ENCODE data around the gene TUBGCP3.

TUBGCP3 gene

DNA sequence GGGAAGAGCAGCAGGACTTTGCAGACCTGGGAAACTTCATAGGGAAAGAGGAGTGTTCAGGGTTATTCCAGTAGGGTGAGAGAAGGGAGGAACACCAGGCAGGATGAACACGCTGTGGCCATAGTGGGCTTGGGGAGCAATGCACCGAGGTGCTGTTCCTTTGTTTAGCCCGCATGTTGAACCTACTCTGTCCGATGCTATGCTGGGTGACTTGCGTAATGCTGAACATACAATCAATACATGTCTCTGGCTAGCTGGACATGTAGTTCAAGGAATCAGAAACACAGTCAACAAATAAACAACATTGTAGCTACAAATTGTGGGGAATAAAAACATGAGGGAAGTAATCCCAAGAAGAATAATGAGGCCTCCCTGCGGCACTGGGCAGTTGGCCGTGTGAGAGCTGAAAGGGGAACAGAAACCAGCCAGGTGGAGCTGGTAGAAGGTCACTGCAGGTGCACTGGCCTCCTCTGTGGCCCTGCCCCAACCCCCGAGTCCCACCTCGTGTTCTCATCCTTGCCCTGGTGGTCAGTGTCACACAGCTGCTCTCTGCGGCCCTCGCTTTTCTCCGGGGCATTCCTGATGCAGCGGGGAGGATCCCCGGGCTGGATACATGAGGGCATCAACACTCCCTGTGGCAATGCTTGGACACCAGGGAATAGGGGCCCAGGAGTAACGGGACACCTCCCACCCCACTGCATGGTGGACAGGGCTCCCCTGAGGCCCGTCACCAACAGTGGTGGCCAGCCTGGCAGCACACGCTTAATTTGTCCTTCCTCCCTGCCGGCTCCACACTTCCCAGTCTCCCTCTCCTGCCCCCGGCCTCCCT lies 36.9 kb upstream of the TUBGCP3 start:
- Histone ChIP-seq H3K4me3 (ENCODE audit: low read length) (no peak overlapping the region), H3K9me3 (ENCODE audit: low read length) (no peaks in the 10 kb centered on the region), H3K27me3 (ENCODE audit: insufficient read depth, low read length) (peaks cover 3% of the 10 kb centered on the region), H3K36me3 (ENCODE audit: insufficient read depth, low read length) (no peaks in the 10 kb centered on the region), H2AFZ (ENCODE audit: low read depth, low read length) (no peak overlapping the region), H3K4me1 (ENCODE audit: insufficient read depth, low read length) (no peaks in the 10 kb centered on the region)

DNA sequence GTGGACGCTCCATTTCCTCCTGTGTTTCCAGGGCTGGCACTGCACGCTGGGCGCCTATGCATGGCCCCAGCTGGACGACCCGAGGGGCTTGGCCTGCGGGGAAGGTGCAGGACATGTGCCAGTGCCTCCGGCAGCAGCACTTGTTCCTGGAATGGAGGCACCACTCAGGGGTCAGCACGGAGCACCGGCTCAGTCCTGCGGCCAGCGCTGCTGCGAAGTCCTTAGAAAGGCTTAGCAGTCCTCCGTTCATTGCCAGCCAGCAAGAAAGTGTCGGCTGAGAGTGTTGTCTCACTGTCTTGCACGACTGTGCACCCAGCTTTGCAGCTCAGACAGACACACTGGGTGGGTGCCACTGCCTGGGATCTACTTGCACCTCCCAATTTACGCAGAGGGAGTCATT lies 36.1 kb upstream of the TUBGCP3 start:
- no peak overlapping the region for H3K4me3 ChIP-seq (ENCODE audit: low read length)
- peaks cover 2% of the 10 kb centered on the region for H3K27me3 ChIP-seq (ENCODE audit: insufficient read depth, low read length)
- no peaks in the 10 kb centered on the region for H3K36me3 ChIP-seq (ENCODE audit: insufficient read depth, low read length)

DNA sequence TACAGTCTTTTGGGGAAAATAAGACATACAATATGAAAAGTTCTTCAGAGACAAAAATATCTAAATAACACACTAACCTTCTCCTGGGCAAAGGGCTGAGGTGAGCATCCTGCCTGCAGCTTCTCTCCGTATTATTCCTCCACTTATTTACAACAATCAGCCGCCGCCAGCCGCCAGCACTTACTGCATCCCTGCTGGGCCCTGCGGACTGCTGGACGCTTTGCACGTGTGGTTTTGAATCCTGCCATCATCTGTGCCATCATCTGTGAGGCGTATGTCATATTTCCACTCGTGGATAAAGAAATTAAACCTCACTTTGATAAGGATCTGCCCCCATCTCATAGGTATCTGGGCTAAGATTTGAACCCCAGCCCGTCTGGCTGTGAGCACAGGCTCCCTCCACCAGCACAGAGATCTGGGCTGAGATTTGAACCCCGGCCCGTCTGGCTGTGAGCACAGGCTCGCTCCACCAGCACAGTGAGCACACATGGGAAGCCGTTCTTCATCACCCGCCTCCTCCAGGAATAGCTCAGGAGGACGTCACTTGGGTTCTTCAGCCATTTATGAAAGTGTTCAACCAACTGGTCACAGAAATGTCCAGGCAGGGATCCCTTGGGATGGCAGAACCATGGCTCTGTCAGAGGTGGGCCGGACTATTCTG lies 35.2 kb upstream of the TUBGCP3 start:
- Histone ChIP-seq H2AFZ (ENCODE audit: low read depth, low read length) (no peak overlapping the region), H3K9me3 (ENCODE audit: low read length) (no peaks in the 10 kb centered on the region), H3K36me3 (ENCODE audit: insufficient read depth, low read length) (no peaks in the 10 kb centered on the region), H3K27me3 (ENCODE audit: insufficient read depth, low read length) (peaks cover 2% of the 10 kb centered on the region), H3K4me3 (ENCODE audit: low read length) (no peak overlapping the region), H3K4me1 (ENCODE audit: insufficient read depth, low read length) (no peaks in the 10 kb centered on the region)

More for the DNA sequence above, 36.1 kb upstream of the TUBGCP3 start:
- no peak overlapping the region for H2AFZ ChIP-seq (ENCODE audit: low read depth, low read length)
- no peaks in the 10 kb centered on the region for H3K4me1 ChIP-seq (ENCODE audit: insufficient read depth, low read length)
- no peaks in the 10 kb centered on the region for H3K9me3 ChIP-seq (ENCODE audit: low read length)

DNA sequence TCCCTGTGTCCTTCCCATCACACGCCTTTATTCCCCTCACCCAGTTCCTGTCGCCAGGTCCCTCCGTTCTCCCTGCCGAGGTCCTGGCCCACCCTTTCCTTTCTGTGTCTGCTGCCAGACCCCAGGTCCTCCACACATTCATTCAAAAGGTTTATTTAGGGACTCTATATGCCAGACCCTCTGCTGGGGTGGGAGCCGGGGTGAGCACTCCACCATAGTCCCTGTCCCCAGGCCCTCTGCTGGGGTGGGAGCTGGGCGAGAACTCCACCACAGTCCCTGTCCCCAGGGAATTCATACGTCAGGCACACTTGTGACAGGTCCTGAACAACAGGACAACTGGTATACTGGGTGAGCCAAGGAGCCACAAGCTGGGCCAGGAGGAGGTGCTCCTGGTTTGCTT lies 34.4 kb upstream of the TUBGCP3 start:
- no peaks in the 10 kb centered on the region for H3K36me3 ChIP-seq (ENCODE audit: insufficient read depth, low read length)
- no peaks in the 10 kb centered on the region for H3K4me1 ChIP-seq (ENCODE audit: insufficient read depth, low read length)
- no peak overlapping the region for H2AFZ ChIP-seq (ENCODE audit: low read depth, low read length)
- peaks cover 2% of the 10 kb centered on the region for H3K27me3 ChIP-seq (ENCODE audit: insufficient read depth, low read length)
- no peak overlapping the region for H3K4me3 ChIP-seq (ENCODE audit: low read length)
- no peaks in the 10 kb centered on the region for H3K9me3 ChIP-seq (ENCODE audit: low read length)

GRCh38 chr13:112619730-112620631 lies 32.0 kb upstream of the TUBGCP3 start:
- peaks cover 2% of the 10 kb centered on the region for H3K27me3 ChIP-seq (ENCODE audit: insufficient read depth, low read length)
- H3K4me3 ChIP-seq (ENCODE audit: low read length): peak overlapping the region; percentile 37
- peak overlapping the region; percentile 16 for H2AFZ ChIP-seq (ENCODE audit: low read depth, low read length)
- H3K9me3 ChIP-seq (ENCODE audit: low read length): no peaks in the 10 kb centered on the region
- H3K36me3 ChIP-seq (ENCODE audit: insufficient read depth, low read length): no peaks in the 10 kb centered on the region
- no peaks in the 10 kb centered on the region for H3K4me1 ChIP-seq (ENCODE audit: insufficient read depth, low read length)

GRCh38 chr13:112618501-112618900 lies 30.5 kb upstream of the TUBGCP3 start:
- no peaks in the 10 kb centered on the region for H3K4me1 ChIP-seq (ENCODE audit: insufficient read depth, low read length)
- no peaks in the 10 kb centered on the region for H3K9me3 ChIP-seq (ENCODE audit: low read length)
- peaks cover 4% of the 10 kb centered on the region for H3K27me3 ChIP-seq (ENCODE audit: insufficient read depth, low read length)
- no peak overlapping the region for H2AFZ ChIP-seq (ENCODE audit: low read depth, low read length)
- no peaks in the 10 kb centered on the region for H3K36me3 ChIP-seq (ENCODE audit: insufficient read depth, low read length)
- no peak overlapping the region for H3K4me3 ChIP-seq (ENCODE audit: low read length)

DNA sequence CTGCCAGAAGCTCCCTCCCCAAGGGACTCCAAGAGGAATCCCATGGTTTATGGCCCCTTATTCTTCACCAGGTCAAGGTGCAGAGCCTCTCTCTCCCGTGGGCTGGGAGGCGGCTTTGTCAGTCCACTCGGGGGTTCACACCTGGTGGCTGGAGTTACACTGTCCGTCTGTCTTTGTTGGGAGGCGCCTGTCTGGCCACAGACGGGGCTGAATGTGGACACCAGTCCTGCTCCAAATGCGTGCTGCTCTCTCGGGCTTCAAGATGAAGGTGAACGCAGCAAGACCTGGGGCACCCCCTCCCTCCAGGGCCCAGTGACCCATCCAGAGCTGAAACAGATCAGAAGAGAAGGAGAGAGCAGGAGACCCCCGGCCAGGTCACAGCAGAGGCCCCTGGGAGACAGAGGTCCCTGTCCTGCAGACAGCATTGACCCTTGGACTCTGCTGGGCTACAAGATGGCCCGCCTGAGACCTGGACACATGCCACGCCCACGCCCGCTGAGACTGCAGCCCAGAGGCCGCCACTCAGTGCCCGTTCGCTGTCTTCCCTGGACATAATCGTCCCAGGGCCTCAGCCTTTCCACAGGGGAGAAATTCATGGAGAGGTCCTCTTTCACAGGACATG lies 29.9 kb upstream of the TUBGCP3 start:
- H3K9me3 ChIP-seq (ENCODE audit: low read length): no peaks in the 10 kb centered on the region
- no peaks in the 10 kb centered on the region for H3K36me3 ChIP-seq (ENCODE audit: insufficient read depth, low read length)
- no peak overlapping the region for H3K4me3 ChIP-seq (ENCODE audit: low read length)
- H3K27me3 ChIP-seq (ENCODE audit: insufficient read depth, low read length): peaks cover 4% of the 10 kb centered on the region
- no peaks in the 10 kb centered on the region for H3K4me1 ChIP-seq (ENCODE audit: insufficient read depth, low read length)
- H2AFZ ChIP-seq (ENCODE audit: low read depth, low read length): no peak overlapping the region

DNA sequence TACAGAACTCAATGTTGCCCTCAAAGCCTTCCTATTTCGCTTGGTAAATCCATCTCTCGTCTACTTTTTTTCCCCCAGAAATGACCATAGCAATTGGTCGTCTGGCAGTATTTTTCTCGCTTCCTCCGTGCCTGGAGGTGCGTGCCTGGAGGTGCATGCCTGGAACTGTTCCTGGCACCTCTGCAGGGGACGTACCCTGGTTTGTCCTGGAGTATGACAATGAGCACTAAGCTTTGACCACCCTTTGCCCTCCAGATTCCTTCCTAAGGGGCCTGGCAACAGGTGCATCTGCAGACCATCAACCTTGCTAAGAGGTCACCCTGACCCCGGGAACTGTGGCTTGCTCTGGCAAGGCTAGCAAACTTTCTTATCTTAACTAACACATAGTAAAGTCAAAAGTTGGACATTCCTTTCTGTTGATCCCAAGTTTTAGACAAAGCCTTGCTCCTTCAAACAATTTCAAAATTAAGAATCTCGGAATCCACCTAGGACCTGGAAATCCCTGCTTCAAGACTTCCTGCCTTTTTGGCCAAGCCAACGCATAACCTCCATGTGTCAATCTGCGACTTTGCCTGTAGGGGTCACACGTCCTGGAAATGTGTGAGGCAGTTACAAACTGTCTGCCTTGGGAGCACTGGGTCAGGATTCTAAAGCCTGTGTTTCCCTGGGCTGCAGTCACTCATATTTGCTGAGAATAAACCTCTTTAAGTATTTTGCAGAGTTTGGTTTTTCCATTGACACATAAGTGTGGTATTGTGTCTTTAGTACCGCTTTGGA lies 28.8 kb upstream of the TUBGCP3 start:
- no peak overlapping the region for H2AFZ ChIP-seq (ENCODE audit: low read depth, low read length)
- H3K27me3 ChIP-seq (ENCODE audit: insufficient read depth, low read length): peaks cover 2% of the 10 kb centered on the region

GRCh38 chr13:112615391-112615790 lies 27.4 kb upstream of the TUBGCP3 start:
- H3K9me3 ChIP-seq (ENCODE audit: low read length): no peaks in the 10 kb centered on the region
- no peaks in the 10 kb centered on the region for H3K4me1 ChIP-seq (ENCODE audit: insufficient read depth, low read length)
- H3K4me3 ChIP-seq (ENCODE audit: low read length): no peak overlapping the region
- no peaks in the 10 kb centered on the region for H3K36me3 ChIP-seq (ENCODE audit: insufficient read depth, low read length)
- H3K27me3 ChIP-seq (ENCODE audit: insufficient read depth, low read length): peaks cover 2% of the 10 kb centered on the region
- no peak overlapping the region for H2AFZ ChIP-seq (ENCODE audit: low read depth, low read length)

More for the DNA sequence above, 28.8 kb upstream of the TUBGCP3 start:
- Histone ChIP-seq H3K4me1 (ENCODE audit: insufficient read depth, low read length) (no peaks in the 10 kb centered on the region), H3K36me3 (ENCODE audit: insufficient read depth, low read length) (no peaks in the 10 kb centered on the region), H3K4me3 (ENCODE audit: low read length) (no peak overlapping the region), H3K9me3 (ENCODE audit: low read length) (no peaks in the 10 kb centered on the region)

- Histone ChIP-seq H3K4me1 (ENCODE audit: insufficient read depth, low read length) (no peaks in the 10 kb centered on the region), H3K36me3 (ENCODE audit: insufficient read depth, low read length) (no peaks in the 10 kb centered on the region), H3K9me3 (ENCODE audit: low read length) (no peaks in the 10 kb centered on the region), H3K4me3 (ENCODE audit: low read length) (no peak overlapping the region), H3K27me3 (ENCODE audit: insufficient read depth, low read length) (peaks cover 2% of the 10 kb centered on the region), H2AFZ (ENCODE audit: low read depth, low read length) (no peak overlapping the region)
Observed at GRCh38 chr13:112614835-112615234, 26.9 kb upstream of the TUBGCP3 start.

- no peak overlapping the region for H3K4me3 ChIP-seq (ENCODE audit: low read length)
- no peak overlapping the region for H2AFZ ChIP-seq (ENCODE audit: low read depth, low read length)
- no peaks in the 10 kb centered on the region for H3K36me3 ChIP-seq (ENCODE audit: insufficient read depth, low read length)
- peaks cover 3% of the 10 kb centered on the region for H3K4me1 ChIP-seq (ENCODE audit: insufficient read depth, low read length)
- no peaks in the 10 kb centered on the region for H3K27me3 ChIP-seq (ENCODE audit: insufficient read depth, low read length)
- H3K9me3 ChIP-seq (ENCODE audit: low read length): no peaks in the 10 kb centered on the region
Observed at GRCh38 chr13:112608212-112608611, 20.3 kb upstream of the TUBGCP3 start.

Measured in neuron (in vitro differentiated cells).